Activated CD8-positive, alpha-beta memory T cell treated with anti-CD3 and anti-CD28 coated beads, Interleukin-2, amount 50 U/mL, for 24 hours (primary cell): ENCODE measurements around the gene TNFRSF11A.

Experiments used
- DNase-seq: peaks from one replicate; pipeline ENCODE4 v3.0.0-alpha.2; 2020; ENCODE audit errors: extremely low read depth

The TNFRSF11A gene

GRCh38 chr18:62324917-62325805, at the start of gene TNFRSF11A:
Gene TNFRSF11A, plus strand, starts transcription at chr18:62325310. Its CDS starts 43 bp downstream, at chr18:62325353.
- no peak for DNase-seq

GRCh38 chr18:62277045-62277444, 48.1 kb upstream of the TNFRSF11A start:
- DNase-seq: no peak

DNA sequence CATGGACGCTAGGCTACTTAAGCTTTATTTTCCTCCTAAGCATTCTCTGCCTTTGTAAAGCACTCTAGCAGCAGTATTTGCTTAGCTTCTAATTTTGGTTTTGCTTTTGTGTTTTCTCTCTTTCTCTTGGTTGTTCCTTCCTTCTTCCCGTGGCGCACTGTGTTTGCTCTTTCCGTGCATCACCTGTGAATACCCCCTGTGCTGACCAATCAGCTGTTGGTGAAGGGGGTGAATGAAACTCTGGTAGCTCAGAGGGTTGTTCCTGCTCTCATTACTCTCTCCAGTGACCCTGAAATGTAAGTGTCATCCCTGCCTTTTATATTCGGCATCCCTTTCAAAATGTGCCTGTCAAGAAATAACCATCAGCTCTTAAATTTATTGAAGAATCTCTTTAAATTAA, 45.5 kb upstream of the TNFRSF11A start:
- no peak for DNase-seq

- no peak for DNase-seq
Observed at GRCh38 chr18:62280058-62280457, 45.1 kb upstream of the TNFRSF11A start.

DNA sequence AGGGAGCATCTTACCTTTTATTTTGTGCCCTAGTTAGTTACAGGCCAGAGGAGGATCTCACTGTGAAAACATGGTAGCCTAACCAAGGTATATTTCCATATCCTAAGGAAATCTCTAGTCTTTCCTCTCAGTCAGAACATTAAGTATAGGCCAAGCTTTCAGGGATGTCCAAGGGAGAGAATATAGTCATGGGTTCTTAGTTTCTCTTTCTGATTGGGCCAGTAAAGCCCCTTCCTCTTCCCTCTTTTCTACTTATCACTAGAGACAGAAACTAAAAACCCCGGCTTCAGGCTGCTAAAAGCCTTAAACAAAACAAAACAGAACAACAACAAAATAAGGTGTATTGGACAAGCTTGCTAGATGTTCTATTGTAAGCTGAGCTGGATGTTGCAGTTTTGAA, 44.3 kb upstream of the TNFRSF11A start:
- DNase-seq: no peak

DNA sequence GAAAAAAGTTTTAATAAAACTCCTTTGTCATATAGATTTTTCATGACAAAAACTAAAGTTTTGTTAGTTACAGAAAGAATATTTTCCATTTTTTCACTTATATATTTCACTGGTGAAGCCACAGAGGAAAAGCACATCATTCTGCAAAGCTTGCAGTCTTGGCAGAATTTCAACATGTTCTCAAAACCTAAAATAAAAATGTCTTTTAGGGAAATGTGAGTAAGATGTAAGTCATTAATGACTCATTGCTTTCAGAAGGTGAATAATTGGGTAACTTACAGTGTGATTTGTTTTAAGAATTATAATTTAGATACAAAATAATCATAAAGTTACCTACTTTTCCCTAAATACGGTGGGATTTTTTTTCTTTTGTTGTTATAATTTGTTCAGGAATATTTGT, 43.4 kb upstream of the TNFRSF11A start:
- no peak for DNase-seq

GRCh38 chr18:62282188-62282629, 42.9 kb upstream of the TNFRSF11A start:
- DNase-seq: no peak

DNA sequence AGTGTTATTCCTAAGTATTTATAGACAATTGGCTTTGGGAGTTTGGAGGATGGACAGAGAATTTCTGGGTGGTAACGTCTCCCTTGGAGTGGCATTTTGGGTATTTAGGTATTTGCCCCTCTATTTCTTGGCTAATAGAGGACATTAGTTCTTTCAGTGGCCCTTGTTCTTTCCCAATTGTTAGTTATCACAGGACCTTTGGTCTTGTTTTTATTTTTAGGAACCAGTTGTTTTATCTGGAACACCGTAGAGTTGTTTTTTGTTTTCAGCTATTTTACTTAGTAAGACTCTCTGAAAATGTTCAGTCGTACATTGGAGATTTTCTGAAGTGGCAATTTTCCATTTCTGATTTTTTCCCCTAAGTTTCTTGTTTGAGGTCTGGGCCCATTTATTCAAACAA, 40.5 kb upstream of the TNFRSF11A start:
- DNase-seq: no peak

DNA sequence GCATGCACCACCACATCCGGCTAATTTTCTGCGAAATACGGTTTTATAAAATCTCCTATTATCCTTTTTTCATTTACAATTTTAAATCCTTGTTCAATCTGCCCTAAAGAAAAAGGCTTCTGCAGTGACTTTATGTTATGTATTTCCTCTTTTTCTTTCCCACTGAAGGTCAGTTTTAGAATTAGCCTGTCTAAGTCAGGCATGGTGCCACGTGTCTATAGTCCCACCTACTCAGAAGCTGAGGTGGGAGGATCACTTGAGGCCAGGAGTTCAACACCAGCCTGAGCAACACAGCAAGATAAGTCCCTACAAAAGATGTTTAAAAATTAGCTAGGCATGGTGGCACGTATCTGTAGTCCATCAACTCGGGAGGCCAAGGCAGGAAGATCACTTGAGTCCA, 39.8 kb upstream of the TNFRSF11A start:
- no peak for DNase-seq

GRCh38 chr18:62287781-62288664, 37.1 kb upstream of the TNFRSF11A start:
- DNase-seq: no peak

DNA sequence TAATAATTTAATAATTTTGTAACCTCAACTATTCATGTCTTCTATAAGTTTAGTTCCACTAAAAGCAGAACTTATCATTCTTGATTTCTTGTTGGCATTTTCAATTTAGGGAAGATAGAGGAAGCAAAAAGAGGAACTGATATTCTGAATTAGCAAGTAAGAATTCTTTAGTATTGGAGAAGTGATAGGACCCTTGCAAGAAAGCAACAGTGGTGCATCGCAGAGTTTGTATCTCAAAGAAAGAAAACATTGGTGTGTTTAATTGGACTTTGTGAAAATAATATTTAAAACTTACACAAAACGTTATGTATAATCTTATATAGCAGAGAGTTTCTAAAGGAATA, 36.5 kb upstream of the TNFRSF11A start:
- DNase-seq: no peak

DNA sequence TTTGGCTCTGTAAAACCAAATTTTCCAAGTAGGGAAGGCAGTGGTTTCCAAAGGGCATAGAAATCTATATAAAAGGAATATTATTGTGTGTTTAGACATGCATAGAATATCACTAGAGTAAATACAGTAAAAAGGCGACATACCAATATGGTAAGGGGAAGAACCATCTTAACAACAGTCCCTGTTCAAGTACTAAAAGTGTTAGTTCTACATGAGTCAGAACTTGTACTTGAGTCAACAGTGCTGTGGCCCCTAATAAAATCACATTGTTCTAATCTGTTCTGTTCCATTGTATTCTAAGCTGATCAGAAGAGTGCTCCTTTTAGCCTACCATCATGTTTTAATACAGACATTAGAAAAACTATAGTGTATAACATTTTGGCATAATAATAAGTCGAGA, 36.1 kb upstream of the TNFRSF11A start:
- DNase-seq: no peak

GRCh38 chr18:62294073-62294472, 31.0 kb upstream of the TNFRSF11A start:
- DNase-seq: no peak

DNA sequence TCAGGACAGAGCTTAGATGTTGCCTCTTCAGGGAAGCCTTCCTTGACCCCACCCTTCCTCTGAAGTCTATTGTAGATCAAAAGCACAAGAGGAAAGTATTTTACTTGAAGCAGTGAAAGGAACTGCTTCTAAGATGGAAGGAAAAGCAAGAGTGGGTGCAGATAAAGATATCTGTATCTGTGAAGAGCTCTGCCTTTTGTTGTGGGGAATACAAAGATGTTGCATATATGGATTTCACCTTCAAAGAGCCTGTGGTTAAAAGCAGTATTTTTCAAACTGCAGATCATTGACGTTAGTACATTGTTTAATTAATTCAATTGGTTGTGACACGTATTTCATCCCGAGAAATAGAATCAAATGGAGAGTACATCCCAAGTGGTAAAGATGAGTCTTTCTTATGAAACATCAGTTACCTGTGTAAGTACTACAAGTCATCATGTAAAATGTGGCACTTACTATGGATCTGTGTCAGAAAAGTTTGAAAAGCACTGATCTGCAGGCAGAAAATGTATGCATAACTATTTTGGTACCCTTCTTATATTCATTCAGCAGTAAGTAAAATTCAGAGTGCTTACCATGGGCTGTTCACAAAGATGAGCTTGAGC, 24.6 kb upstream of the TNFRSF11A start:
- DNase-seq: no peak

GRCh38 chr18:62301322-62301721, 23.8 kb upstream of the TNFRSF11A start:
- no peak for DNase-seq

GRCh38 chr18:62312851-62313250, 12.3 kb upstream of the TNFRSF11A start:
- DNase-seq: no peak

DNA sequence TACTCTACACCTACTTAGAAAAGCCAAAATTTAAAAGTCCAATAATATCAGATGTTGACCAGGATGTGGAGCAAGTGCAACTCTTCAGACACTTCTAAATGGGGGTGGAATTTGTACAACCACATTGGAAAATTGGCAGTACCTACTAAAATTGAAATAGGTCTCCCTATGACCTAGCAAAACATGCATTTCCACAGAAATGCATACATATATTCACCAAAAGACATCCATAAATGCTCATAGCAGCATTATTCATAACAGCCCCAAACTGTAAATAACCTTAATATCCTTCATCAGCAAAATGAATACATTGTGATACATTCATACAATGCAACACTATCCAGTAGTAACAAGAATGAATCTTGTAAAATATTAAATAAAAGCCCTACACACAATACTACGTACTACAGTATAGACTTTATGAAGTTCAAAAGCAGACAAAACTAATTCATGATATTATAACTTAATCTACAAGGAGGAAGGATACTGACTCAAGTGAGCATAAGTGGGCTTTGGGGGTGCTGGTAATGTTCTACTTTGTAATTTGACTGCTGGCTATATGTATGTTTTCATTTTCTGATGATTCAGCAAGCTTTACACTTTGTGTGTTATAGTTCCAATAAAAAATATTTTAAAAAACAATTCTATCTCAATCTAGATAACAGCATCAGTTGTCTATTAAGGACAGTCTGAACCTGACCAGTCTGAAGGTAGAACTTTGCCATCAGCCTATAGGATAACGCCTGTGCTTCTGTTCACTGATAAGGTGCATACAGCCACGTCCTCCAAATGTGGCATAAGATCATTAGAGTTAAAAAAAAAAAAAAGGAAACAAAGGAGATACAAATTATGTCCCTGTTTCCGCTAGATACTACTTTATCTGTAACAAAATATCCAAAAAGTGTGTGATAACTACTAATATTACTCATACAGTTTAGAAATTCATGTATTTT, 6.6 kb upstream of the TNFRSF11A start:
- DNase-seq: no peak

GRCh38 chr18:62321201-62321600, 3.9 kb upstream of the TNFRSF11A start:
- no peak for DNase-seq

- no peak for DNase-seq
Observed at GRCh38 chr18:62323483-62324180, 1.5 kb upstream of the TNFRSF11A start.

DNA sequence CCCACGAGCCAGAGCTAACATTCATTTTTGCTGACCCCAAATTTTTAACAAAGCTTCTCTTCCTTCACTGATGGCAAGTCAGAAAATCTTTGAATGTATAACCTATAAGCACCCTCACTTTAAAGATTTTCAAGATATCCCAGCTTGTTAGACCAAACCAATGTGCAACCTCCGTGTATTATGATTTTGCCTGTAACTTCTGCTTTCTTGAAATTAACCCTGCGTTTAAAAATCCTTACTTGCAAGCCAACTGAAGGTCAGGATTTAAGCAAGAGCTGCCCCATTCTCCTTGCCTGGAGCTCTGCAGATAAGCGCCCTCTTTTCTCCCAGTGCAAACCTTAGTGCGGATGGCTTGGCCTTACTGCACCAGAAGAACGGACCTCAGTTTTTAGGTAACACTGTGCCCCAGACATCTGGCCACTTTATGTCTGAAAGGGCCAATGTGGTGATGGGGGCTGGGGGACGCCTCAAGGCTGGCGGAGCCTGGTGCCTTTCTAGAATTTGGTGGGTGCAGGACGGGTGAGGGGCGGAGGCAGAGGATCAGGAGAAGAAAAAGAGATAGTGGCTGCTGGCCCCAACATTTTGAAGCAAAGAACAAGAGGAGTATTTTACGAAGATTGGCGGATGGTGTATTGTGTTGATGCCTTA, 805 bp upstream of the TNFRSF11A start:
- no peak for DNase-seq
